Measurements from ENCODE around the gene NKAIN2.

Gene NKAIN2

DNA sequence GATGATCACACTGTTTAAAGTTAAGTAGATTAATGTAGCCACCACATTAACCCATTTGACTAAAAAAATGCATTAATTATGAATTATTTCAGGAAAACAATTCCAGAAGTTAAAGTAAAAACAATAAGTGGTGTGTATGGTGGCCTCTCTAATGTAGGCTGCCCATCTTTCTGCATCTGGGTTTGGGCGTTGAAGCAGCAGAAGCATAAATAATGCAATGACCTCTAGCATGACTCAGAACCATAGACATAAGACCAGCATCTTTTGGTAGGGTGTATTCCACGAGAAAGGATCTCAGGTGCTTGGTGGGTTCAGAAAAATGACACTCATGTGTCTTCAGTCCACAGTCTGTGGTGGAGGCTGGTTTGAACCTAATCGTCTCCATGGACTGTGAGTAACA, 18.6 kb upstream of the NKAIN2 start:
- H3K36me3 ChIP-seq: no peaks in the 10 kb centered on the region
- no peak overlapping the region for H3K27ac ChIP-seq
- TF ChIP-seq, protein P1, sequence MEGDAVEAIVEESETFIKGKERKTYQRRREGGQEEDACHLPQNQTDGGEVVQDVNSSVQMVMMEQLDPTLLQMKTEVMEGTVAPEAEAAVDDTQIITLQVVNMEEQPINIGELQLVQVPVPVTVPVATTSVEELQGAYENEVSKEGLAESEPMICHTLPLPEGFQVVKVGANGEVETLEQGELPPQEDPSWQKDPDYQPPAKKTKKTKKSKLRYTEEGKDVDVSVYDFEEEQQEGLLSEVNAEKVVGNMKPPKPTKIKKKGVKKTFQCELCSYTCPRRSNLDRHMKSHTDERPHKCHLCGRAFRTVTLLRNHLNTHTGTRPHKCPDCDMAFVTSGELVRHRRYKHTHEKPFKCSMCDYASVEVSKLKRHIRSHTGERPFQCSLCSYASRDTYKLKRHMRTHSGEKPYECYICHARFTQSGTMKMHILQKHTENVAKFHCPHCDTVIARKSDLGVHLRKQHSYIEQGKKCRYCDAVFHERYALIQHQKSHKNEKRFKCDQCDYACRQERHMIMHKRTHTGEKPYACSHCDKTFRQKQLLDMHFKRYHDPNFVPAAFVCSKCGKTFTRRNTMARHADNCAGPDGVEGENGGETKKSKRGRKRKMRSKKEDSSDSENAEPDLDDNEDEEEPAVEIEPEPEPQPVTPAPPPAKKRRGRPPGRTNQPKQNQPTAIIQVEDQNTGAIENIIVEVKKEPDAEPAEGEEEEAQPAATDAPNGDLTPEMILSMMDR (IDR thresholded peaks at IDR 0.05): no peak
- H3K4me1 ChIP-seq (ENCODE audit: control insufficient read depth in 1 of 2, insufficient read depth in 1 of 2, low read depth in 1 of 2, low read length in 1 of 2): no peaks in the 10 kb centered on the region
- no peaks in the 10 kb centered on the region for H3K27me3 ChIP-seq
- no peak overlapping the region for H3K4me3 ChIP-seq (ENCODE audit: low read depth in 1 of 2, low read length in 1 of 2)
- H3K9me3 ChIP-seq: no peaks in the 10 kb centered on the region

DNA sequence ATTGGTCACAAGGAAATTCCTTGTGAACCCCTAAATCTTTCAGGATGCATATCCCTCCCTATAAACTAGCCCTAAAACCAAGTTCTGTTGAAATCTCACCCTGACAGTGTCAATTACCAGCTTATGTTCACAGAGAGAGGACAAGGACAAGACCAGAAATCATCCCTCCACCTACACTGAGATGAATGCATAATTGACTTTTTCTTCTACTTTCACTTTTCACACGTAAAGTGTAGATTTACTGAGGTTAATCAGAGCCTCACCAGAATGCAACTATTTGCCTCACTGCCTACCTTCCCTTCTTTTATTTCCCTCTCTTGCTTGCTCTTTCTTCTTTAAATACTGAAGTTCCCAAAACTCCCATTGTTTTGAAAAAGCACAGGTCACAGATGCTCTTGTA, 15.3 kb upstream of the NKAIN2 start:
- TF ChIP-seq, protein P1 (IDR thresholded peaks at IDR 0.05): no peak
- H3K27ac ChIP-seq: no peak overlapping the region
- H3K4me1 ChIP-seq (ENCODE audit: control insufficient read depth in 1 of 2, insufficient read depth in 1 of 2, low read depth in 1 of 2, low read length in 1 of 2): no peaks in the 10 kb centered on the region
- H3K9me3 ChIP-seq: no peaks in the 10 kb centered on the region
- no peaks in the 10 kb centered on the region for H3K27me3 ChIP-seq
- no peaks in the 10 kb centered on the region for H3K36me3 ChIP-seq
- H3K4me3 ChIP-seq (ENCODE audit: low read depth in 1 of 2, low read length in 1 of 2): no peak overlapping the region

DNA sequence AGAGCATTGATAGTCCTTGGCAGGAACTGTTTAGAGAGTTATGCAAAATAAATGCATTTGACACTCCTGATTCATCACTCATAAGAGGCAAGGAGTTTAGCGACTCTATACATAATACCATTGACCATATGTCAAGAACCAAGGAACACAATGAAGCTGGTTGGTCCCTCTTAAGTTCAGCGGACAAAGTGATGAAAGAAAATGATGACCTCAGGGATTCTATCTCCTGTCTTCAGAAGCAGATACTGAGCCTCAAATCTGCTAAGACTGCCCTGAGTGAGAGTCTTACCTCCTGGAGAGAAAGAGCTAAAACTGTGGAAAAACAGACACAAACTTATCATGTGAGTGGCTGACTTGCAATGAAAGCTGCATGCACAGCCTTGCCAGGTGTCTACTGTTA, 9.5 kb upstream of the NKAIN2 start:
- Histone ChIP-seq H3K9me3 (no peaks in the 10 kb centered on the region), H3K4me3 (ENCODE audit: low read depth in 1 of 2, low read length in 1 of 2) (no peak overlapping the region), H3K4me1 (ENCODE audit: control insufficient read depth in 1 of 2, insufficient read depth in 1 of 2, low read depth in 1 of 2, low read length in 1 of 2) (no peaks in the 10 kb centered on the region), H3K27ac (no peak overlapping the region), H3K27me3 (no peaks in the 10 kb centered on the region), H3K36me3 (no peaks in the 10 kb centered on the region)
- TF ChIP-seq, protein P1 (IDR thresholded peaks at IDR 0.05): no peak

DNA sequence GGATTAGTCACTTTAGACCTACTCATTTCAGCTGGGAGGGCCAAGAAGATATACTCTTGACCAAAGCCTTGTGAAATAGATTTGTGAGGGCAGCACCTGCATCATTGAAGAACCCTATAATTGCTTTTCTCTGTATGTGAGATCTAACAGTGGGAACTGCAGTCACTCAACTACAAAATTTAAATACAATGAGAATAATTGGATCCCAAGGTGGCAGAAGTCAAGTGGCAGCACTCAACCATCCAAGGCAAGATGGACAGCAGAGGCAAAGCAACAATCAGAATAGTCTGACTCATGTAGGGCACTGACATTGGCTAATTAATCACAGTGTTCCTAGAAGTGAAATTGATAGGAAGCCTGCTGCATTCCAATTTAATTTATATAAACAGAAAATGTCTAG, 8.9 kb upstream of the NKAIN2 start:
- H3K27me3 ChIP-seq: no peaks in the 10 kb centered on the region
- TF ChIP-seq, protein P1 (IDR thresholded peaks at IDR 0.05): no peak

DNA sequence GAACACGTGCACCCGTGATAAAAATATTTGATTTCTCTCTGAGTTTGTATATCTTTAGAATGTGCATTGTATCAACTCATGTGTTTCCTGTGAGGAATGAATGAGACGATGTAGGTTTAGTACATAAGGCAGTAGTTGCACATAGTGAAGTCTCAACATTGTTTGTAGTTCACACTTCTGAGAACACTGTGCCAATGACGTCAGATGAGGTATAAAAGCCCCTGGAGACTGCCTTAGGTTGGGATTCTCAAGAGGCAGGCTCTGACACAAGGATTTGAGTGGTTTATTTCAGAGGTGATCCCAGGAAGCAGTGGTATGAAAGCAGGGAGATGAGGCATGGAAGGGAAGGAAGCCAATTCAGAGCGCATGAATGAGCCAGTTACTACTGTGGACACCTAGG, 2.6 kb upstream of the NKAIN2 start:
- Histone ChIP-seq H3K27me3 (peaks cover 48% of the 10 kb centered on the region), H3K27ac (no peak overlapping the region), H3K36me3 (no peaks in the 10 kb centered on the region), H3K9me3 (no peaks in the 10 kb centered on the region), H3K4me3 (ENCODE audit: low read depth in 1 of 2, low read length in 1 of 2) (no peak overlapping the region), H3K4me1 (ENCODE audit: control insufficient read depth in 1 of 2, insufficient read depth in 1 of 2, low read depth in 1 of 2, low read length in 1 of 2) (peaks cover 12 to 16% of the 10 kb centered on the region in 2 experiments)
- TF ChIP-seq, protein P1 (IDR thresholded peaks at IDR 0.05): no peak

More for the DNA sequence above, 8.9 kb upstream of the NKAIN2 start:
- no peak overlapping the region for H3K27ac ChIP-seq
- H3K9me3 ChIP-seq: no peaks in the 10 kb centered on the region
- no peaks in the 10 kb centered on the region for H3K36me3 ChIP-seq
- H3K4me3 ChIP-seq (ENCODE audit: low read depth in 1 of 2, low read length in 1 of 2): no peak overlapping the region
- no peaks in the 10 kb centered on the region for H3K4me1 ChIP-seq (ENCODE audit: control insufficient read depth in 1 of 2, insufficient read depth in 1 of 2, low read depth in 1 of 2, low read length in 1 of 2)

DNA sequence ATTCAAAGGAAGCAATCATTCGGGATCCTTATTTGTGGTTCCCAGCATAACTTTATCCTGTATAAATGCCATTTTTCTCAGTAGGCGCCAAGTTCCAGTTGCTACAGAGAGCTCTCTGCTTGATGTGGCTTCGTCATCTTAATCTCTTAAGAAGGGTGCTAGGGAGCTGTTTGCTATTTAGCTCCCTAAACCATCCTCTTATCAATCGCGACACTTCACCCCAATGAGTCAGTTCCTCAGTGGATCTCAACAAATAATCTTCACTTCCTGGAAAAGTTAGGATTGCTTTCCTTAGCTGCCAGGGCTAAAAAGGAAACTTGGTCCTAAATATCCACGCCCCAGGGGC, 1.3 kb upstream of the NKAIN2 start:
- TF ChIP-seq, protein P1 (IDR thresholded peaks at IDR 0.05): no peak
- H3K4me3 ChIP-seq (ENCODE audit: low read depth in 1 of 2, low read length in 1 of 2): peak overlapping the region in 1 of 2 experiments; percentile 68
- H3K4me1 ChIP-seq (ENCODE audit: control insufficient read depth in 1 of 2, insufficient read depth in 1 of 2, low read depth in 1 of 2, low read length in 1 of 2): peaks cover 12 to 16% of the 10 kb centered on the region in 2 experiments
- H3K27ac ChIP-seq: no peak overlapping the region
- no peaks in the 10 kb centered on the region for H3K36me3 ChIP-seq
- no peaks in the 10 kb centered on the region for H3K9me3 ChIP-seq
- peaks cover 61% of the 10 kb centered on the region for H3K27me3 ChIP-seq
